H1 (cell line): ENCODE data around the gene DYNLRB1.

Source experiments
- EP300 ChIP-seq, 2 experiments: IDR thresholded peaks; 1 replicate in 1 of 2; 2 replicates in 1 of 2; pipeline ENCODE4 v1.6.1; 2011 to 2012; ENCODE audit warnings: low read depth in 2 of 2, low read length in 2 of 2, mild to moderate bottlenecking in 2 of 2, borderline replicate concordance in 1 of 2, inconsistent platforms in 1 of 2, moderate library complexity in 1 of 2
- FOSL1 ChIP-seq: IDR thresholded peaks from 2 replicates; pipeline ENCODE4 v1.6.1; 2011; ENCODE audit warnings: mild to moderate bottlenecking, low read depth, low read length, moderate library complexity; ENCODE audit not compliant: insufficient read depth
- HDAC2 ChIP-seq, 2 experiments: fragments of 300-600 bp in 1 of 2; sonication (generic) in 1 of 2; IDR thresholded peaks; 2 replicates each; pipeline ENCODE4 v1.6.1; 2011 to 2012; ENCODE audit warnings: low read depth in 2 of 2, low read length in 2 of 2, mild to moderate bottlenecking in 2 of 2, moderate library complexity in 2 of 2, borderline replicate concordance in 1 of 2, inconsistent platforms in 1 of 2
- POLR2A ChIP-seq, 2 experiments: IDR thresholded peaks; 1 replicate in 1 of 2; 2 replicates in 1 of 2; pipeline ENCODE4 v1.6.1; 2011; ENCODE audit warnings: low read depth in 2 of 2, low read length in 2 of 2, mild to moderate bottlenecking in 2 of 2; ENCODE audit errors: control extremely low read depth in 1 of 2
- POLR2AphosphoS5 ChIP-seq: IDR thresholded peaks from 2 replicates; pipeline ENCODE4 v1.6.1; 2011; ENCODE audit warnings: low read depth, low read length
- SIRT6 ChIP-seq: IDR thresholded peaks from one replicate; pipeline ENCODE4 v1.7.1; 2012; ENCODE audit warnings: low read length, inconsistent platforms
- TF ChIP-seq, protein P1 (sequence below), 3 experiments: IDR thresholded peaks; 1 replicate in 2 of 3; 2 replicates in 1 of 3; pipeline versions ENCODE4 v1.5.1 to v1.6.1; 2011; ENCODE audit warnings: low read length in 3 of 3, mild to moderate bottlenecking in 3 of 3, inconsistent platforms in 2 of 3, low read depth in 1 of 3, moderate library complexity in 1 of 3; ENCODE audit not compliant: insufficient read depth in 1 of 3; ENCODE audit errors: control extremely low read depth in 1 of 3

DNA sequence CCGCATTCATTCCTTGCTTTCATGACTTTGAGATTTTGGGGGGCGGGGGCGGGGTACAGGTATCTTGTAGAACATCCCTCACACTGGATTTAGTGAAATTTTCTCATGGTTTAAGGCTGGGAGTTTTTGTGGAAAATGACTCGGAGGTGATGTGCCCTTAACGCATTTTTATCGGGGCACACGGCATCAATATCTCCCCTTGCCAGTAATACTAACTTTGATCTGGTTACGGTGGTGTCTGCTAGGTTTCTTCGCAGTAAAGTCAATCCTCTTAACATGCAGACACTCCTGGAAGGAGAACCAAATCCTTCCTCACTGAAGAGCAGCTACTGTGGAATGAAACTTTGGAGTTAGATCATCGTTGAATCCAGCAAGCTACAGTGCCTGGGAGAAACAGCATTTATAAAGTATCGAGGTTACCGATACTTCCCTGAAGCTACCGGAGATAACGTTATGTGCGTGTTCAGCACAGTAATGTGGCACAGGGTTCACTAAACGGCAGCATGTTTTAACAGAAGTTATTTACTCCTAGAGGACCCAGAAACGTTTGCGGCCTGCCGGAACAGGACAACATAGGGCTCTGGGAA, 1.2 kb upstream of the DYNLRB1 start:
- no peak for TF ChIP-seq FOSL1
- TF ChIP-seq EP300 (IDR thresholded peaks at IDR 0.05; ENCODE audit: borderline replicate concordance in 1 of 2, low read depth in 2 of 2, low read length in 2 of 2): no peak
- TF ChIP-seq, protein P1, sequence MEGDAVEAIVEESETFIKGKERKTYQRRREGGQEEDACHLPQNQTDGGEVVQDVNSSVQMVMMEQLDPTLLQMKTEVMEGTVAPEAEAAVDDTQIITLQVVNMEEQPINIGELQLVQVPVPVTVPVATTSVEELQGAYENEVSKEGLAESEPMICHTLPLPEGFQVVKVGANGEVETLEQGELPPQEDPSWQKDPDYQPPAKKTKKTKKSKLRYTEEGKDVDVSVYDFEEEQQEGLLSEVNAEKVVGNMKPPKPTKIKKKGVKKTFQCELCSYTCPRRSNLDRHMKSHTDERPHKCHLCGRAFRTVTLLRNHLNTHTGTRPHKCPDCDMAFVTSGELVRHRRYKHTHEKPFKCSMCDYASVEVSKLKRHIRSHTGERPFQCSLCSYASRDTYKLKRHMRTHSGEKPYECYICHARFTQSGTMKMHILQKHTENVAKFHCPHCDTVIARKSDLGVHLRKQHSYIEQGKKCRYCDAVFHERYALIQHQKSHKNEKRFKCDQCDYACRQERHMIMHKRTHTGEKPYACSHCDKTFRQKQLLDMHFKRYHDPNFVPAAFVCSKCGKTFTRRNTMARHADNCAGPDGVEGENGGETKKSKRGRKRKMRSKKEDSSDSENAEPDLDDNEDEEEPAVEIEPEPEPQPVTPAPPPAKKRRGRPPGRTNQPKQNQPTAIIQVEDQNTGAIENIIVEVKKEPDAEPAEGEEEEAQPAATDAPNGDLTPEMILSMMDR (IDR thresholded peaks at IDR 0.05; ENCODE audit: control extremely low read depth in 1 of 3, insufficient read depth in 1 of 3, low read depth in 1 of 3, low read length in 3 of 3): no peak
- TF ChIP-seq POLR2A (IDR thresholded peaks at IDR 0.05; ENCODE audit: control extremely low read depth in 1 of 2, low read depth in 2 of 2, low read length in 2 of 2): no peak
- no peak for TF ChIP-seq POLR2AphosphoS5
- no peak for TF ChIP-seq HDAC2 (IDR thresholded peaks at IDR 0.05; ENCODE audit: borderline replicate concordance in 1 of 2, low read depth in 2 of 2, low read length in 2 of 2)
- no peak for TF ChIP-seq SIRT6
